Trophoblast cell (in vitro differentiated cells and primary cell): ENCODE data around the gene KDM2B.

Experiments
- DNase-seq, 2 donors: peaks; one replicate each; pipeline ENCODE4 v3.0.0-alpha.2; 2016
- H2AFZ ChIP-seq: 2 replicates; pipeline ENCODE4 v1.6.1; 2013; ENCODE audit warnings: low read length, moderate library complexity, mild to moderate bottlenecking; ENCODE audit not compliant: insufficient read depth, poor library complexity
- H2AK5ac ChIP-seq: 2 replicates; pipeline ENCODE4 v1.6.1; 2013; ENCODE audit warnings: mild to moderate bottlenecking, low read length
- H2BK120ac ChIP-seq: 2 replicates; pipeline ENCODE4 v1.6.1; 2013; ENCODE audit warnings: low read length, mild to moderate bottlenecking, moderate library complexity; ENCODE audit not compliant: insufficient read depth, poor library complexity
- H2BK12ac ChIP-seq: 2 replicates; pipeline ENCODE4 v1.6.1; 2013; ENCODE audit warnings: mild to moderate bottlenecking, low read length, moderate library complexity
- H2BK5ac ChIP-seq: 2 replicates; pipeline ENCODE4 v1.6.1; 2013; ENCODE audit warnings: low read length, low read depth, moderate library complexity, mild to moderate bottlenecking; ENCODE audit not compliant: poor library complexity
- H3K14ac ChIP-seq: 2 replicates; pipeline ENCODE4 v1.6.1; 2013; ENCODE audit warnings: mild to moderate bottlenecking, low read length
- H3K18ac ChIP-seq: 2 replicates; pipeline ENCODE4 v1.6.1; 2013; ENCODE audit warnings: mild to moderate bottlenecking, low read length
- H3K23ac ChIP-seq: 2 replicates; pipeline ENCODE4 v1.6.1; 2013; ENCODE audit warnings: low read length
- H3K27ac ChIP-seq: 2 replicates; pipeline ENCODE4 v1.5.1; 2013; ENCODE audit warnings: low read depth, mild to moderate bottlenecking, inconsistent platforms, low read length, moderate library complexity
- H3K27me3 ChIP-seq: 2 replicates; pipeline ENCODE4 v1.6.1; 2013; ENCODE audit warnings: inconsistent platforms, mild to moderate bottlenecking, low read length, moderate library complexity; ENCODE audit not compliant: insufficient read depth
- H3K36me3 ChIP-seq, 2 experiments: 1 replicate in 1 of 2; 2 replicates in 1 of 2; pipeline ENCODE4 v1.6.1; 2013; ENCODE audit warnings: low read length in 2 of 2, mild to moderate bottlenecking in 2 of 2, moderate library complexity in 1 of 2; ENCODE audit not compliant: insufficient read depth in 2 of 2, control insufficient read depth in 1 of 2
- H3K4ac ChIP-seq: 2 replicates; pipeline ENCODE4 v1.6.1; 2013; ENCODE audit warnings: low read depth, mild to moderate bottlenecking, low read length, moderate library complexity
- H3K4me1 ChIP-seq, 2 experiments: 1 replicate in 1 of 2; 2 replicates in 1 of 2; pipeline ENCODE4 v1.6.1; 2013; ENCODE audit warnings: low read length in 2 of 2, mild to moderate bottlenecking in 2 of 2, moderate library complexity in 1 of 2; ENCODE audit not compliant: insufficient read depth in 2 of 2, control insufficient read depth in 1 of 2
- H3K4me2 ChIP-seq: 2 replicates; pipeline ENCODE4 v1.6.1; 2013; ENCODE audit warnings: inconsistent platforms, mild to moderate bottlenecking, low read length, moderate library complexity
- H3K4me3 ChIP-seq: 2 replicates; pipeline ENCODE4 v1.5.1; 2013; ENCODE audit warnings: mild to moderate bottlenecking, low read depth, low read length, inconsistent platforms
- H3K79me1 ChIP-seq: one replicate; pipeline ENCODE4 v1.6.1; 2013; ENCODE audit warnings: low read length
- H3K79me2 ChIP-seq: 2 replicates; pipeline ENCODE4 v1.6.1; 2013; ENCODE audit warnings: low read length, mild to moderate bottlenecking; ENCODE audit not compliant: control insufficient read depth, insufficient read depth, poor library complexity
- H3K9ac ChIP-seq: 2 replicates; pipeline ENCODE4 v1.6.1; 2013; ENCODE audit warnings: mild to moderate bottlenecking, low read length
- H3K9me3 ChIP-seq: 2 replicates; pipeline ENCODE4 v1.6.1; 2013; ENCODE audit warnings: low read depth, mild to moderate bottlenecking, control low read depth, inconsistent platforms, low read length; ENCODE audit not compliant: insufficient read depth
- H4K12ac ChIP-seq: 2 replicates; pipeline ENCODE4 v1.6.1; 2013; ENCODE audit warnings: low read depth, mild to moderate bottlenecking, low read length, moderate library complexity
- H4K8ac ChIP-seq: 2 replicates; pipeline ENCODE4 v1.6.1; 2013; ENCODE audit warnings: low read depth, mild to moderate bottlenecking, low read length, moderate library complexity
- H4K91ac ChIP-seq: one replicate; pipeline ENCODE4 v1.6.1; 2013; ENCODE audit warnings: low read depth, mild to moderate bottlenecking, low read length, moderate library complexity
- WGBS: extraction: QIAGEN DNeasy Blood & Tissue Kit; methylation state at CpG from one replicate; pipeline ENCODE4 v1.1.7; 2013; ENCODE audit warnings: missing lambda C conversion rate; ENCODE audit not compliant: insufficient read length, insufficient coverage; ENCODE audit errors: extremely low coverage; 5-methylcytosine and 5-hydroxymethylcytosine counted together

Gene KDM2B

DNA sequence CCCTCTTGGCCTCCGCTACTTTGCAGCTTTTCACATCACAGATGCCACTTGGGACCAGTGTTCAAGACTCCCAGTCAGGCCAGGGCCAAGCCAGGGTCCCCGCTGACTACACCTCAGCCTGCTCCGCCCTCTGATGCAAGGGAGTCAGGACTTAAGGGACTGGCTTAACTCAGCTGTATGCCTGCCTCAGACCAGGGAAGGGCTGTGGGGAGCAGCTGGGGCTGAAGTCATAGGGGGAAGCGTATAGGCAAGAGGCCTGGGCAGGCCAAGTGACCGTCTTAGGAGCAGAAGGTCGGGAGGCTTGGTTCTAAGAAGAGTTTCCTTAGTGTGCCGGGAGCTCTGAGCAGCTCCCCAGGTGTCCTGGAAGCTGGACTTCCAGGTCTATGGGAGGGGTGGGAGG, 21.9 kb downstream of the KDM2B start:
- no peak overlapping the region for H4K8ac ChIP-seq
- H3K27me3 ChIP-seq, result no peaks in the 10 kb centered on the region
- H3K27ac ChIP-seq, result no peak overlapping the region
- H3K79me2 ChIP-seq, result no peaks in the 10 kb centered on the region
- no peaks in the 10 kb centered on the region for H3K9me3 ChIP-seq
- H3K9ac ChIP-seq, result no peak overlapping the region
- H4K91ac ChIP-seq, result no peak overlapping the region
- no peak overlapping the region for H2AFZ ChIP-seq
- no peak overlapping the region for H3K4me2 ChIP-seq
- no peaks in the 10 kb centered on the region for H3K4me1 ChIP-seq
- no peak overlapping the region for H3K14ac ChIP-seq
- no peak overlapping the region for H3K4ac ChIP-seq
- no peak overlapping the region for H2BK5ac ChIP-seq
- H3K79me1 ChIP-seq, result no peaks in the 10 kb centered on the region
- H3K36me3 ChIP-seq, result no peaks in the 10 kb centered on the region
- no peak overlapping the region for H2AK5ac ChIP-seq
- no peak overlapping the region for H4K12ac ChIP-seq
- DNase-seq, result no peak
- H2BK12ac ChIP-seq, result no peak overlapping the region
- H3K4me3 ChIP-seq, result no peak overlapping the region
- no CpG with 5 or more reads among the region's 7 CpGs for WGBS
- no peak overlapping the region for H3K18ac ChIP-seq
- no peak overlapping the region for H3K23ac ChIP-seq
- no peak overlapping the region for H2BK120ac ChIP-seq

GRCh38 chr12:121550974-121551634, 29.7 kb downstream of the KDM2B start:
- Histone ChIP-seq H3K4me3 (no peak overlapping the region), H2BK5ac (no peak overlapping the region)
- WGBS, result no CpG with 5 or more reads among the region's 13 CpGs

GRCh38 chr12:121549075-121549474, 31.7 kb downstream of the KDM2B start:
- H4K12ac ChIP-seq, result no peak overlapping the region
- no peak overlapping the region for H2BK5ac ChIP-seq
- no peaks in the 10 kb centered on the region for H3K79me1 ChIP-seq
- H2AK5ac ChIP-seq, result no peak overlapping the region
- H3K23ac ChIP-seq, result no peak overlapping the region
- no CpG with 5 or more reads among the region's 7 CpGs for WGBS
- no peak overlapping the region for H3K27ac ChIP-seq
- H3K27me3 ChIP-seq, result no peaks in the 10 kb centered on the region
- no peak overlapping the region for H3K9ac ChIP-seq
- H2BK120ac ChIP-seq, result no peak overlapping the region
- H3K4me1 ChIP-seq, result no peaks in the 10 kb centered on the region
- H3K79me2 ChIP-seq, result no peaks in the 10 kb centered on the region
- H4K8ac ChIP-seq, result no peak overlapping the region
- H2BK12ac ChIP-seq, result no peak overlapping the region
- H3K36me3 ChIP-seq, result peaks cover 15 to 18% of the 10 kb centered on the region in 2 experiments
- DNase-seq, result no peak
- no peak overlapping the region for H4K91ac ChIP-seq
- no peak overlapping the region for H2AFZ ChIP-seq
- no peak overlapping the region for H3K14ac ChIP-seq
- H3K9me3 ChIP-seq, result no peaks in the 10 kb centered on the region
- H3K4me2 ChIP-seq, result no peak overlapping the region
- H3K18ac ChIP-seq, result no peak overlapping the region
- no peak overlapping the region for H3K4ac ChIP-seq
- H3K4me3 ChIP-seq, result no peak overlapping the region

More at GRCh38 chr12:121550974-121551634, 29.7 kb downstream of the KDM2B start:
- no peak overlapping the region for H2AK5ac ChIP-seq
- H4K8ac ChIP-seq, result no peak overlapping the region
- no peak overlapping the region for H3K9ac ChIP-seq
- H3K27ac ChIP-seq, result no peak overlapping the region
- no peak overlapping the region for H2AFZ ChIP-seq
- no peak overlapping the region for H3K4me2 ChIP-seq
- no peak overlapping the region for H2BK12ac ChIP-seq
- H2BK120ac ChIP-seq, result no peak overlapping the region
- H3K27me3 ChIP-seq, result no peaks in the 10 kb centered on the region
- H3K9me3 ChIP-seq, result no peaks in the 10 kb centered on the region
- H4K12ac ChIP-seq, result no peak overlapping the region
- no peaks in the 10 kb centered on the region for H3K4me1 ChIP-seq
- DNase-seq, result no peak
- no peak overlapping the region for H3K14ac ChIP-seq
- no peak overlapping the region for H3K4ac ChIP-seq
- no peak overlapping the region for H4K91ac ChIP-seq
- no peaks in the 10 kb centered on the region for H3K79me2 ChIP-seq
- H3K18ac ChIP-seq, result no peak overlapping the region
- H3K79me1 ChIP-seq, result no peaks in the 10 kb centered on the region
- H3K36me3 ChIP-seq, result peaks cover 15 to 18% of the 10 kb centered on the region in 2 experiments
- no peak overlapping the region for H3K23ac ChIP-seq

DNA sequence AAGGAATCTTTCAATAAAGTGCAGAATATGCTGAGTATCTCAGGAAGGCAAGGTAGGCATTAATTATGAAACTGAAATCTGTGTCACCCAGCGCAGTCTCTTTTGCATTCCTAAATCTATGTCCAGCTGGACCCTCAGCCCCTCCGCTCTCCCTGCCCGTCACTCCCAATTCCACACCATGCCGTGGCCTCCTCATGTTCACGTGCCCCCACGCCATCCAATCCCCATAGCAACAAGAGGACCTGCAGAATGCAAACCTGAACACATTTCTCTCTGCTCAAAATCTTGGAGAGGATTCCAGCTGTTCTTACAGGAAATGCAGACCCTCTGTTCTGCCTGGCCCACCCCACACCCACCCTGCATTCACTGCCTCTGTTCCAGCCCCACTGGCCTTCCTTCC, 35.3 kb downstream of the KDM2B start:
- Histone ChIP-seq H3K9me3 (no peaks in the 10 kb centered on the region), H3K4me1 (no peaks in the 10 kb centered on the region), H3K36me3 (peaks cover 15 to 18% of the 10 kb centered on the region in 2 experiments), H3K27me3 (no peaks in the 10 kb centered on the region), H3K4ac (no peak overlapping the region), H2BK12ac (no peak overlapping the region), H2AFZ (no peak overlapping the region), H3K18ac (no peak overlapping the region), H4K8ac (no peak overlapping the region), H3K23ac (no peak overlapping the region), H2AK5ac (no peak overlapping the region), H3K4me3 (no peak overlapping the region), H4K91ac (no peak overlapping the region), H3K79me1 (no peaks in the 10 kb centered on the region), H4K12ac (no peak overlapping the region), H2BK5ac (no peak overlapping the region), H3K4me2 (no peak overlapping the region), H3K79me2 (no peaks in the 10 kb centered on the region), H3K9ac (no peak overlapping the region), H2BK120ac (no peak overlapping the region), H3K14ac (no peak overlapping the region), H3K27ac (no peak overlapping the region)
- no CpG with 5 or more reads among the region's 6 CpGs for WGBS
- no peak for DNase-seq
